HG03457 (cell line): ENCODE results near the gene FAM149B1.
"Not testable (repeated sequence)": the region's sequence is repeated elsewhere in the genome, so short reads cannot be mapped to it uniquely, and the experiment has no call there.

Source experiments
- ATAC-seq: cut with Tn5 transposase; IDR thresholded peaks from one replicate; pipeline ENCODE4 v1.9.1; 2021; ENCODE audit warnings: moderate number of reproducible peaks; ENCODE audit not compliant: unreplicated experiment

Gene FAM149B1

GRCh38 chr10:73167783-73168464 lies at the start of gene FAM149B1, which contains the start of gene ECD:
FAM149B1 (plus strand) TSS chr10:73168119; CDS start chr10:73168340, 221 bp downstream.
ECD (minus strand) TSS chr10:73168008; CDS start chr10:73163937, 4,071 bp downstream.
- ATAC-seq, result peak; percentile 84

DNA sequence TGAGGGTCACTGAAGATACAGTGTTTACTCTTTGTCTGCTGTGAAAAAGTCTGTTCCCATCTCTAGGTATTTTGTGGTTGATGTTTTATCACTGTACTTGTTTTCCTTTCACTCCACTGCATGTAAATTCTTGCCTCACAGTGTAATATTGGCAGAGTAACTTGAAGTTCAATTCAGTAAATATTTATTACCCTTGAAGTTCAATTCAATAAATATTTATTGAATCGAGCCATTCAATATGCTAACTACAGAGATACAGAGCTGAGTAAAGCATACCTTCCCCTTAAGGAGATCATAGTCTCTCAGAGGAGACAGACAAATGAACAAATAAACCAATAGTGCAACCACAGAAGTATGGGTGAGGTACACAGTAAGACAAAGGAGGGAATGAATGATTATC lies 48.5 kb upstream of the FAM149B1 start:
- no peak for ATAC-seq

- no peak for ATAC-seq
These were observed 48.0 kb upstream of the FAM149B1 start for GRCh38 chr10:73119952-73120351.

- no peak for ATAC-seq
These were observed 41.6 kb upstream of the FAM149B1 start for GRCh38 chr10:73126343-73126742.

DNA sequence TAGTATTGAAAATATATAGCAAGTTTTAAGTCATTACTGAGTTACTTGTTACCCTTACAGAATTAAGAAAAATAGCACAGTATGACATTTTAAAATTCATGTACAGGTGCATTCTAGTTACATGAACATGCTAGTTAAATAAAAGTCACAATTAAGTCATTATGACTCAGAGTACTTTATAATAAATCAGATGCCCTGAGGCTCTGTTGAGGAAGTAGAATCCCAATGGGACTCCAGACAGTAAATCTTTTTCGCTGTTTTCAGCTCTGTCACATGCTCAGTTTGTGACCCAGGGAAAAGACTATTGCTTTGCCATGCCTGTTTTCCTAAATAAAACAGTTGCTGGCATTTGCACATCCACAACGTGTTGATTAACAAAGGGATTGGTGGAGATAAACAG lies 36.6 kb upstream of the FAM149B1 start:
- no peak for ATAC-seq

- ATAC-seq, result no peak
These were observed 35.8 kb upstream of the FAM149B1 start for GRCh38 chr10:73131913-73132686.

DNA sequence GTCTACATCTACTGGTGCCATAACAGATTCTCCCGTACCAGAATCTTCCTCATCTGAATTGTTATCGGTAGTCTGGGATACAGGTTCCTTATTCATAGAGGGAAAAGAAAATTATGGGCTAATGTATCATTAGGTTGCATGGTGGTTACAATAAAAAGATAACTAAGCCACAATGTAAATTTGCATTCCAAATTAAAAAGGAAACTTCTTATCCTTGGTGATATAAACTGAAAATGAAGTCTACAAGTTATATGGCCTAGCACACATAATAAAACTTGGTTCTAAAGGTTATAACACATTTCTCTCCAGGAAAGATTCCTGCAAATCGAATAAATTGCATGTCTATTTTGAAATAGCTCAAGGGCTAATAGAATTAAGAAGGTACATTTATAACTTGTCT lies 33.2 kb upstream of the FAM149B1 start:
- ATAC-seq, result no peak

GRCh38 chr10:73136627-73137026 lies 31.3 kb upstream of the FAM149B1 start:
- no peak for ATAC-seq

DNA sequence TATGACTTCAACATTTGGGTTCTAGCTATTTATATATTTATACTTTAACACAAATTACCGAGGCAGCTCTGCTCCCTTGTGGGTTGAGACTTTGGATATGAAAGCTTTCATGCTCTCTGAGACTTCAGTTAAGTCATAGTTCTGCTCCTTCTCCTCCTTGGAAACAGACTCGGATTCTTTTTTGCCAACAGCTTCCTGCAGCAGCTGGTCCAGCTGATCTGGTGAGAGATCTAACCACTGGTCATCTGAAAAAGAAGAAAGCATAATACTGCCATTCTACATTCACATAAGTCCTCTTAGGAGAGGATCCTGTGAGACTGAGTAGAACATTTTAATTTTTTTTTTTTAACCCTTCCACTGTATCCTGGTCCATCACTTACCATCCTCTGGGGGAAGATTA lies 28.7 kb upstream of the FAM149B1 start:
- ATAC-seq, result no peak

- no peak for ATAC-seq
These were observed 26.3 kb upstream of the FAM149B1 start for GRCh38 chr10:73141603-73142002.

- not testable (repeated sequence) for ATAC-seq
These were observed 17.1 kb upstream of the FAM149B1 start for GRCh38 chr10:73150633-73151413.

GRCh38 chr10:73152009-73152408 lies 15.9 kb upstream of the FAM149B1 start:
- no peak for ATAC-seq

- no peak for ATAC-seq
These were observed 11.9 kb upstream of the FAM149B1 start for GRCh38 chr10:73156054-73156453.

- no peak for ATAC-seq
These were observed 8.8 kb upstream of the FAM149B1 start for GRCh38 chr10:73159038-73159648.

GRCh38 chr10:73161079-73161478 lies 6.8 kb upstream of the FAM149B1 start:
- no peak for ATAC-seq

DNA sequence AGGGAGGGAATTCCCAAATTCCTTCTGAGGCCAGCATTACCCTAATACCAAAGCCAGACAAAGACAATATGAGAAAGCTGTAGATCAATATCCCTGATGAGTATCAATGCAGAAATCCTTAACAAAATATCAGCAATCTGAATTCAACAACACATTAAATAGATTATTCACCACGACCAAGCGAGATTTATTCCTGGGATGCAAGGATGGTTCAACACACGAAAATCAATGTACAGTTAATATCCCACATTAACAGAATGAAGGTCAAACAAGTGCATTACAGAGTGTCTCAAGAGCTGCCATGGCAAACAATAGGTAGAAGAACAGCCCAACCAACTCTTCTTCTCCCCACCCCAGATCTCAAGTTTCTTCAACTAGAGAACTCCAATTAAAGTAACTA lies 6.3 kb upstream of the FAM149B1 start:
- ATAC-seq, result no peak

DNA sequence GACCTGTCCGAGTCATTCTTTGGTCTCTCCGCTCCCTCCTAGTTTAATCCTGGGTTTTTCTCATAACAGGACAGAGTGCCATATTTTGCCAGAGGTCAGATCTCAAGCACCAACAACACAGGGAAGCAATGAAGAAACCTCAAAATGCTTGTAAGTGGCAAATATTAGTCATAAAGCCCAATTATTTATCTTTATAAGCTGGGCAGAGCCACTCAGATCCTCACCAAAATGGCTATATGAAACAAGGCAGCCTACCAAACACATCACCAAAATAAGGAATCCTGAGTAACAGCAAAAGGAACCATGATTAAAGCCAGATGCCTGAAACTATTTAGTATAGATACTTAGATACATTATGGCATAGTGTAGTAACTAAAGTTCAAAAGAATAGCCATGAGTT lies 4.8 kb upstream of the FAM149B1 start:
- ATAC-seq, result no peak

DNA sequence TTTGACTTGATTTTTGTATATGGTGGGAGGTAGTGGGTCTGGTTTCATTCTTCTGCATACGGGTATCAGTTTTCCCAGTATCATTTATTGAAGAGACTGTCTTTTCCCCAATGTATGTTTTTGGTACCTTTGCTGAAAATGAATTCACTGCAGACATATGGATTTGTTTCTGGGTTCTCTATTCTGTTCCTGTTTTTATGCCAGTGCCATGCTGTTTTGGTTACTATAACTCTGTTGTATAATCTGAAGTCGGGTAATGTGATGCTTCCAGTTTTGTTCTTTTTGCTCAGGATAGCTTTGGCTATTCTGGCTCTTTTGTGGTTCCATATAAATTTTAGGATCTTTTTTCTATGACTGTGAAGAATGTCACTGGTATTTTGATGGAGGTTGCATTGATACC lies 947 bp upstream of the FAM149B1 start:
- ATAC-seq, result no peak

- ATAC-seq, result no peak
These were observed 499 bp upstream of the FAM149B1 start for GRCh38 chr10:73167458-73167782.

GRCh38 chr10:73168465-73168803 lies 515 bp downstream of the FAM149B1 start:
- ATAC-seq, result no peak

DNA sequence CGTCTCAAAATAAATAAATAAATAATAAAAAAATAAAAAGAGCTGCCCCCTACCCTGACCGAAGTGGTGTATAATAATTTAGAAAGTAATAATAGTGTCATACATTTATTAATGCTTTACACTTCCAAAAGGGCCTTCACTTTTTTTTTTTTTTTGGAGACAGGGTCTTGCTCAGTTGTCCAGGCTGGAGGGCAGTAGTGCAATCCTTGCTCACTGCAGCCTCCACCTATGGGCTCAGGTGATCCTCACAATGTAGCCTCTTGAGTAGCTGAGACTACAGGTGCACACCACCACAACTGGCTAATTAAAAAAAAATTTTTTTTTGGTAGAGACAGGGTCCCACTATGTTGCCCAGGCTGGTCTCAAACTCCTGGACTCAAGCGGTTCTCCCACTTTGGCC lies 1.4 kb downstream of the FAM149B1 start:
- no peak for ATAC-seq
